Breast epithelium (tissue), 4 donors: Measurements from ENCODE around the gene LRRC74A. TPM values are rescaled to one million over a fixed set of nuclear protein-coding genes. Genes with fewer than 3 reads are reported as not detected.
A peak's percentile ranks its signal among the peaks of the same experiment; 100 is the strongest.
"Not testable (repeated sequence)": the region's sequence is repeated elsewhere in the genome, so short reads cannot be mapped to it uniquely, and the experiment has no call there.

Experiments used
- DNase-seq, 2 donors: peaks; one replicate each; pipeline ENCODE4 v3.0.0-alpha.2; 2019; ENCODE audit warnings: low spot score in 2 of 2
- H3K27ac ChIP-seq, 2 donors: fragments of 200-600 bp; sonication (generic) in 1 of 2; one replicate each; pipeline ENCODE4 v1.5.1; 2016 to 2019; ENCODE audit warnings: mild to moderate bottlenecking in 1 of 2
- H3K27me3 ChIP-seq, 2 donors: fragments of 200-600 bp; sonication (generic) in 1 of 2; one replicate each; pipeline versions ENCODE4 v1.5.1 to v1.6.0; 2017 to 2019; ENCODE audit warnings: control low read depth in 1 of 2, mild to moderate bottlenecking in 1 of 2
- H3K36me3 ChIP-seq: fragments of 200-600 bp; one replicate; pipeline ENCODE4 v1.5.1; 2019
- H3K4me1 ChIP-seq, 2 donors: fragments of 200-600 bp; sonication (generic); one replicate each; pipeline ENCODE4 v1.5.1; 2016 to 2019; ENCODE audit warnings: control low read depth in 1 of 2
- H3K4me3 ChIP-seq, 3 donors: fragments of 200-600 bp; sonication (generic); 1 replicate in 2 of 3; 2 replicates in 1 of 3; pipeline ENCODE4 v1.5.1; 2016 to 2019; ENCODE audit warnings: mild to moderate bottlenecking in 3 of 3, moderate library complexity in 2 of 3
- H3K9me3 ChIP-seq, 2 donors: fragments of 200-600 bp; sonication (generic) in 1 of 2; one replicate each; pipeline ENCODE4 v1.5.1; 2016 to 2019; ENCODE audit warnings: control low read depth in 1 of 2
- POLR2A ChIP-seq: fragments of 450-650 bp; IDR thresholded peaks from one replicate; pipeline ENCODE4 v1.6.1; 2016; ENCODE audit warnings: antibody characterized with exemption, mild to moderate bottlenecking, moderate library complexity
- POLR2AphosphoS5 ChIP-seq, 3 donors: sonication (generic); formaldehyde crosslinking; IDR thresholded peaks; one replicate each; pipeline ENCODE4 v1.6.1; 2017; ENCODE audit warnings: antibody characterized with exemption in 3 of 3
- intact Hi-C: fragments of 100-400 bp; cut with DNase I; formaldehyde crosslinking; loops from one replicate; pipeline ENCODE4 v1.15.1; 2023; ENCODE audit warnings: low total_unique reads
- total RNA-seq, 3 donors: library from RNA; depleted of rRNA; stranded (reverse); fragments of >200 nt; gene quantifications; one replicate each; pipeline ENCODE4 v1.1.0, GENCODE V29; 2016
- TF ChIP-seq, protein P1 (sequence below), 3 donors: fragments of 450-650 bp; IDR thresholded peaks; one replicate each; pipeline ENCODE4 v1.5.1; 2016 to 2017; ENCODE audit warnings: antibody characterized with exemption in 3 of 3, mild to moderate bottlenecking in 3 of 3, moderate library complexity in 3 of 3

LRRC74A gene
- total RNA-seq, 3 donors from 2014 or later = not detected

DNA sequence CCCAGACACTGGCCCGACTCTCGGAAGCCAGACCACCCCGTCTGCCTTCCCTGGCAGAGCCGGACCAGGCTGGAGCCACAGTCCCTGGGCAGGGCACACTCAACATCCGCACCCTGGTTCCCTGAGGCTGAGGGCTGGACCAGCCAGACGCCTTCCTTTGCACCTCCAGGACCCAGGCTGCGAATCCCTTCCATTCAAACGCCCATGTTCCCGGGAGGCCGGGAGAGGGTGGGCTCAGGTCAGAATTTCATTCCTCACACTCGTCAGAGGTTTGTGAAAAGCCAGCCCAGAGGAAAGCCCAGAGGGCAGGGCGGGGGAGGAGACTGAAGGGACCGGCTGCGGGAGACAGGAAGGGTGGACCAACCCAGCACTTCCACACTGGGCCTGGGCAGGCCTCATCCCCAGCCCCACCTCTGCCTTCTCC lies 58.7 kb downstream of the LRRC74A start:
- no peak for DNase-seq
- Histone ChIP-seq H3K36me3 (no peaks in the 10 kb centered on the region), H3K27ac (peak overlapping the region in 1 of 2 donors; percentile 71), H3K27me3 (no peaks in the 10 kb centered on the region), H3K4me3 (no peak overlapping the region), H3K9me3 (no peaks in the 10 kb centered on the region), H3K4me1 (no peaks in the 10 kb centered on the region)
- intact Hi-C loops = no loop called here
- TF ChIP-seq POLR2AphosphoS5 (IDR thresholded peaks at IDR 0.05) = no peak
- TF ChIP-seq POLR2A = no peak
- TF ChIP-seq, protein P1, sequence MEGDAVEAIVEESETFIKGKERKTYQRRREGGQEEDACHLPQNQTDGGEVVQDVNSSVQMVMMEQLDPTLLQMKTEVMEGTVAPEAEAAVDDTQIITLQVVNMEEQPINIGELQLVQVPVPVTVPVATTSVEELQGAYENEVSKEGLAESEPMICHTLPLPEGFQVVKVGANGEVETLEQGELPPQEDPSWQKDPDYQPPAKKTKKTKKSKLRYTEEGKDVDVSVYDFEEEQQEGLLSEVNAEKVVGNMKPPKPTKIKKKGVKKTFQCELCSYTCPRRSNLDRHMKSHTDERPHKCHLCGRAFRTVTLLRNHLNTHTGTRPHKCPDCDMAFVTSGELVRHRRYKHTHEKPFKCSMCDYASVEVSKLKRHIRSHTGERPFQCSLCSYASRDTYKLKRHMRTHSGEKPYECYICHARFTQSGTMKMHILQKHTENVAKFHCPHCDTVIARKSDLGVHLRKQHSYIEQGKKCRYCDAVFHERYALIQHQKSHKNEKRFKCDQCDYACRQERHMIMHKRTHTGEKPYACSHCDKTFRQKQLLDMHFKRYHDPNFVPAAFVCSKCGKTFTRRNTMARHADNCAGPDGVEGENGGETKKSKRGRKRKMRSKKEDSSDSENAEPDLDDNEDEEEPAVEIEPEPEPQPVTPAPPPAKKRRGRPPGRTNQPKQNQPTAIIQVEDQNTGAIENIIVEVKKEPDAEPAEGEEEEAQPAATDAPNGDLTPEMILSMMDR (IDR thresholded peaks at IDR 0.05) = no peak

DNA sequence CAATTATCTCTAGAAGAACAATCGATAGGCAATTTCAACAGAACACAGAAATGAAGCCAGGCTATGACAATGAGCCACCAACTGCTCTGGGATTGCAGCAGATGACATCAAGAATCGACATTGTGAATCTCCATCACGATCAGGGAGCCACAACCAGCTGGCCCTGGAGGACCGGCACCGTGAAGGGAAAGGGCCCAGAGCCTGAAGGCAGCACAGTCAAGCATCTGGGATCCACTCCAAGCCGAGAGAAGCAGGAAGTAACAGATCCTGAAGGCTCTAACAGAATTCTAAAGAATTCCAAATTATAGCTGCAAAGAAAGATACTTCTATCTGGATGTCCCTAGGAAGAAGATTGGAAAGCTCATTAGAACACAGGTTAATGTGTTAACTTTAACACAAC lies 61.0 kb downstream of the LRRC74A start:
- H3K9me3 ChIP-seq = peaks cover 0 to 4% of the 10 kb centered on the region in 2 donors
- DNase-seq = no peak
- no peaks in the 10 kb centered on the region for H3K27me3 ChIP-seq
- no peak overlapping the region for H3K27ac ChIP-seq
- H3K36me3 ChIP-seq = no peaks in the 10 kb centered on the region
- no peak overlapping the region for H3K4me3 ChIP-seq
- intact Hi-C loops = no loop called here
- no peak for TF ChIP-seq POLR2AphosphoS5 (IDR thresholded peaks at IDR 0.05)
- no peak for TF ChIP-seq POLR2A
- TF ChIP-seq, protein P1 (IDR thresholded peaks at IDR 0.05) = no peak
- no peaks in the 10 kb centered on the region for H3K4me1 ChIP-seq

DNA sequence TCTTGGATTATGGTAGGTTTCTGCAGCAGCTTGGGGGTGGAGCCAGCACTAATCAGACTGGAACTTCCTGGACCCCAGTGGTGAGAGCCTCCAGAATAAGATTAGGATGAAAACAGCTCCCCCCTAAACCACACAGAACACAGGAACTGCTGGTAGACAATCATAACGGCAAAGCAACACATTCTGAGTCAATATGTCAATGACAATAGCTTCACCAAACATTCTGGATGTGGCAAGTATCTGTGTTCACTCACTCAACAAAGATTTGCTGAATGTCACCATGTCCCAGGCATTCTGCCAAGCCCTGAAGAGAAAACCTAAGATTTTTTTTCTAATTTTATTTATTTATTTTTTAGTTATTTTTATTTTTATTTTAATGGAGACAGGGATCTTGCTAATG lies 65.2 kb downstream of the LRRC74A start:
- intact Hi-C loops = no loop called here
- TF ChIP-seq POLR2A (no peak), POLR2AphosphoS5 (IDR thresholded peaks at IDR 0.05) (no peak)
- TF ChIP-seq, protein P1 (IDR thresholded peaks at IDR 0.05) = no peak
- Histone ChIP-seq H3K4me3 (no peak overlapping the region), H3K9me3 (peaks cover 0 to 7% of the 10 kb centered on the region in 2 donors), H3K4me1 (no peaks in the 10 kb centered on the region), H3K27me3 (no peaks in the 10 kb centered on the region), H3K36me3 (no peaks in the 10 kb centered on the region), H3K27ac (no peak overlapping the region)
- DNase-seq = no peak

DNA sequence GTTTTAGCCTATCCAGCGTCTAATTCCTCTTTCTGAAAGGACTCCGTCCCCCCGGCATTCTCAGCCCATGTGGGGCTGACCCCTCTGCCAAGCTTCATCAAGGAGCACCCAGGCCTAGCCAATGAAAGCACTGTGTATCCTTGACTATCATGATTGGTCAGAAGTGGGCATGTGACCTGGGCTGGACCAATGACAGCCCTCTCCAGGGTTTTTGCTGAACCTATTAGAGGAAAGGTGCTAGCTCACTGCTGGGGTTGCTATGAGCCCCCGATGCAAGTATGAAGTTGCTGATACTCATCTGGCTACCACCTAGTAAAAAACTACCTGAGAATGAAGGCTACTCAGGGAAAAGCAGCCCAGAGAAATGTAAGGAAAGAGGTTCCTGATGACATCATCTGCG lies 68.1 kb downstream of the LRRC74A start:
- H3K27me3 ChIP-seq = no peaks in the 10 kb centered on the region
- no peak overlapping the region for H3K27ac ChIP-seq
- DNase-seq = no peak
- no peaks in the 10 kb centered on the region for H3K36me3 ChIP-seq
- no peak overlapping the region for H3K4me3 ChIP-seq
- H3K9me3 ChIP-seq = peaks cover 0 to 7% of the 10 kb centered on the region in 2 donors
- intact Hi-C loops = no loop called here
- H3K4me1 ChIP-seq = no peaks in the 10 kb centered on the region
- TF ChIP-seq POLR2A (no peak), POLR2AphosphoS5 (IDR thresholded peaks at IDR 0.05) (no peak)
- TF ChIP-seq, protein P1 (IDR thresholded peaks at IDR 0.05) = no peak

DNA sequence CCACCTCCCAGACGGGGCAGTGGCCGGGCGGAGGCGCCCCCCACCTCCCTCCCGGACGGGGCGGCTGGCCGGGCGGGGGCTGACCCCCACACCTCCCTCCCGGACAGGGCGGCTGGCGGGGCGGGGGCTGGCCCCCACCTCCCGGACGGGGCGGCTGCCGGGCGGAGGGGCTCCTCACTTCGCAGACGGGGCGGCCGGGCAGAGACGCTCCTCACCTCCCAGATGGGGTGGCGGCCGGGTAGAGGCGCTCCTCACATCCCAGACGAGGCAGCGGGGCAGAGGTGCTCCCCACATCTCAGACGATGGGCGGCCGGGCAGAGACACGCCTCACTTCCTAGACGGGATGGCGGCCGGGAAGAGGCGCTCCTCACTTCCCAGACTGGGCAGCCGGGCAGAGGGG lies 71.8 kb downstream of the LRRC74A start:
- H3K36me3 ChIP-seq, DNase-seq, H3K9me3 ChIP-seq, H3K27me3 ChIP-seq, intact Hi-C loops, H3K4me1 ChIP-seq, H3K4me3 ChIP-seq: not testable (repeated sequence)
- peak overlapping the region in 1 of 2 donors; percentile 90 for H3K27ac ChIP-seq

DNA sequence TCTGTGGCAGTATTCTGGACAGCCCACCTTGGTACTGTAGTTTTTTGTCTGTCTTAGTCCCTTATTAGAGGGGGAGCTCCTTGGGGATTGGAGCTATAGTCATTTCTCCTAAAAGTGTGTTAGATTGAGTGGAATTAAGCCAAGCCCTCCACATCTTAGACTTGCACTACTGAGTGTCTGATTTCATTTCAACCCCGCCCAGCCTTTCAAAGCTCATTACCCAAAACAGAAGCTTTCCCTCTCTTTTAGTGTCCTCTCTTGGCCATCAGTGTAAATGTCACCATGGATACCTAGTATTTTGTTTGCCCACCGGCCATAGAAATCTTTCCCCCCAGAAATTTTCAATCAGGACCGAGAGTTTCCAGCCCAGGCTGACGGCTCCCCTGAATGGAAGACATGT lies 74.5 kb downstream of the LRRC74A start:
- Histone ChIP-seq H3K27me3 (no peaks in the 10 kb centered on the region), H3K4me3 (no peak overlapping the region), H3K4me1 (peaks cover 4 to 10% of the 10 kb centered on the region in 2 donors), H3K9me3 (no peaks in the 10 kb centered on the region), H3K27ac (peak overlapping the region; percentile 68 to 90), H3K36me3 (no peaks in the 10 kb centered on the region)
- peak in 1 of 2 donors; percentile 35 for DNase-seq
- intact Hi-C loops = no loop called here
- TF ChIP-seq POLR2AphosphoS5 (IDR thresholded peaks at IDR 0.05) = no peak
- TF ChIP-seq, protein P1 (IDR thresholded peaks at IDR 0.05) = no peak
- no peak for TF ChIP-seq POLR2A
